CD8-positive, alpha-beta memory T cell (primary cell): ENCODE measurements around the gene ARHGAP9. TPM values are rescaled to one million over a fixed set of nuclear protein-coding genes. Genes with fewer than 3 reads are reported as not detected.
"Not testable (repeated sequence)": the region's sequence is repeated elsewhere in the genome, so short reads cannot be mapped to it uniquely, and the experiment has no call there.

Source experiments
- CTCF ChIA-PET: fragments of 350-600 bp; sonication (Branson Sonifier 250); formaldehyde crosslinking; loops from one replicate; lab custom pipeline; 2021; ENCODE audit warnings: antibody characterized with exemption; lab: Charles Lee
- POLR2A ChIA-PET: fragments of 350-600 bp; sonication (Branson Sonifier 250); formaldehyde crosslinking; loops from one replicate; lab custom pipeline; 2021; ENCODE audit warnings: antibody characterized with exemption; lab: Charles Lee
- DNase-seq, 5 donors: peaks; one replicate each; pipeline versions ENCODE4 v3.0.0 to v3.0.0-alpha.2; 2020 to 2022; ENCODE audit warnings: mixed read lengths in 1 of 5
- H3K27ac ChIP-seq: one replicate; pipeline ENCODE4 v1.7.0; 2013; ENCODE audit warnings: low read depth, mild to moderate bottlenecking, low read length, moderate library complexity
- H3K27me3 ChIP-seq: 2 replicates; pipeline ENCODE4 v1.7.0; 2013; ENCODE audit warnings: low read length, mild to moderate bottlenecking; ENCODE audit not compliant: insufficient read depth, poor library complexity, severe bottlenecking
- H3K36me3 ChIP-seq: 2 replicates; pipeline ENCODE4 v1.7.0; 2013; ENCODE audit warnings: mild to moderate bottlenecking, low read length, moderate library complexity; ENCODE audit not compliant: insufficient read depth
- H3K4me1 ChIP-seq: 2 replicates; pipeline ENCODE4 v1.7.0; 2013; ENCODE audit warnings: mild to moderate bottlenecking, low read length, moderate library complexity; ENCODE audit not compliant: insufficient read depth
- H3K4me3 ChIP-seq: 2 replicates; pipeline ENCODE4 v1.7.0; 2013; ENCODE audit warnings: mild to moderate bottlenecking, low read length
- H3K9me3 ChIP-seq: 2 replicates; pipeline ENCODE4 v1.7.0; 2013; ENCODE audit warnings: mild to moderate bottlenecking, low read length
- H3K27ac Mint-ChIP-seq, 8 donors: one replicate each; pipeline ENCODE4 v1.8.0; 2020 to 2021; ENCODE audit warnings: mixed read lengths in 8 of 8, mild to moderate bottlenecking in 6 of 8, inconsistent platforms in 3 of 8, moderate library complexity in 3 of 8
- H3K27me3 Mint-ChIP-seq, 2 donors: one replicate each; pipeline ENCODE4 v1.8.0; 2020 to 2021; ENCODE audit warnings: mixed read lengths in 2 of 2, mild to moderate bottlenecking in 1 of 2, moderate library complexity in 1 of 2
- H3K36me3 Mint-ChIP-seq, 3 donors: one replicate each; pipeline ENCODE4 v1.8.0; 2020 to 2021; ENCODE audit warnings: mixed read lengths in 3 of 3, inconsistent platforms in 1 of 3, mild to moderate bottlenecking in 1 of 3
- H3K4me1 Mint-ChIP-seq, 3 donors: one replicate each; pipeline ENCODE4 v1.8.0; 2020 to 2021; ENCODE audit warnings: mixed read lengths in 3 of 3, inconsistent platforms in 1 of 3, mild to moderate bottlenecking in 1 of 3
- H3K4me3 Mint-ChIP-seq, 7 donors: one replicate each; pipeline ENCODE4 v1.8.0; 2020 to 2021; ENCODE audit warnings: mixed read lengths in 7 of 7, mild to moderate bottlenecking in 6 of 7, moderate library complexity in 4 of 7, inconsistent platforms in 2 of 7
- H3K9me3 Mint-ChIP-seq, 5 donors: one replicate each; pipeline ENCODE4 v1.8.0; 2020 to 2022; ENCODE audit warnings: mixed read lengths in 5 of 5, mild to moderate bottlenecking in 3 of 5, moderate library complexity in 2 of 5, inconsistent platforms in 1 of 5
- polyA plus RNA-seq: library from polyadenylated mRNA; unstranded; fragments of 300-500 nt; fragmentation: Illumina TruSeq; gene quantifications from one replicate; pipeline ENCODE4 v1.2.3, GENCODE V29; 2021
- total RNA-seq, 2 experiments: library from RNA; stranded (reverse); gene quantifications; one replicate each; pipeline ENCODE4 v1.2.3, GENCODE V29; 2021

Gene ARHGAP9
- total and polyA plus RNA-seq, 3 experiments from 2014 or later, result 116 to 181 (median 121) TPM

- peak overlapping the region in 6 of 8 donors; percentile 13 to 93 (median 62) for H3K27ac Mint-ChIP-seq
- H3K36me3 Mint-ChIP-seq, result peaks cover 8 to 78% (median 22%) of the 10 kb centered on the region in 3 donors
- H3K27ac ChIP-seq, result no peak overlapping the region
These were observed 37.0 kb upstream of the ARHGAP9 start for GRCh38 chr12:57516617-57517153.

GRCh38 chr12:57515934-57516541, 36.4 kb upstream of the ARHGAP9 start:
- H3K4me1 Mint-ChIP-seq, result peaks cover 24 to 35% (median 29%) of the 10 kb centered on the region in 3 donors
- no peaks in the 10 kb centered on the region for H3K27me3 Mint-ChIP-seq
- H3K27me3 ChIP-seq, result no peaks in the 10 kb centered on the region
- H3K27ac ChIP-seq, result no peak overlapping the region
- no peak for DNase-seq
- H3K4me3 ChIP-seq, result no peak overlapping the region
- peaks cover 21% of the 10 kb centered on the region for H3K4me1 ChIP-seq
- H3K9me3 Mint-ChIP-seq, result no peaks in the 10 kb centered on the region
- ChIA-PET POLR2A (interaction anchor here (0.5 to 1.0 kb wide), 2 partner anchors 26 to 1035 kb away, joined by 3 to 5 read pairs; no protein-coding TSS in a partner anchor), CTCF (no interaction called here)
- H3K36me3 Mint-ChIP-seq, result peaks cover 8 to 83% (median 25%) of the 10 kb centered on the region in 3 donors
- no peaks in the 10 kb centered on the region for H3K9me3 ChIP-seq
- H3K36me3 ChIP-seq, result peaks cover 54% of the 10 kb centered on the region
- peak overlapping the region; percentile 10 to 93 (median 30) for H3K27ac Mint-ChIP-seq
- peak overlapping the region in 1 of 7 donors; percentile 46 for H3K4me3 Mint-ChIP-seq

More at GRCh38 chr12:57516617-57517153, 37.0 kb upstream of the ARHGAP9 start:
- H3K4me1 Mint-ChIP-seq, result peaks cover 29 to 41% (median 35%) of the 10 kb centered on the region in 3 donors
- ChIA-PET CTCF (interaction anchor here (1.3 kb wide), 1 partner anchor 54 kb away, joined by 3 read pairs; no protein-coding TSS in a partner anchor), POLR2A (interaction anchor here (0.5 to 1.0 kb wide), 2 partner anchors 27 to 1036 kb away, joined by 3 to 5 read pairs; no protein-coding TSS in a partner anchor)
- no peaks in the 10 kb centered on the region for H3K9me3 Mint-ChIP-seq
- Histone ChIP-seq H3K4me3 (no peak overlapping the region), H3K4me1 (peaks cover 27% of the 10 kb centered on the region), H3K9me3 (no peaks in the 10 kb centered on the region), H3K36me3 (peaks cover 48% of the 10 kb centered on the region), H3K27me3 (no peaks in the 10 kb centered on the region)
- DNase-seq, result peak in 1 of 5 donors; percentile 19
- H3K27me3 Mint-ChIP-seq, result no peaks in the 10 kb centered on the region
- peak overlapping the region in 1 of 7 donors; percentile 17 for H3K4me3 Mint-ChIP-seq

- no peak for DNase-seq
- ChIA-PET CTCF (interaction anchor here (1.3 kb wide), 1 partner anchor 39 kb away, joined by 4 read pairs; no protein-coding TSS in a partner anchor), POLR2A (interaction anchor here (0.5 to 1.0 kb wide), 2 partner anchors 36 to 302 kb away, joined by 6 to 7 read pairs; partner anchors contain the start of gene ARHGAP9)
- Histone ChIP-seq H3K4me3 (no peak overlapping the region), H3K27me3 (no peaks in the 10 kb centered on the region), H3K27ac (no peak overlapping the region), H3K4me1 (peaks cover 18% of the 10 kb centered on the region), H3K9me3 (no peaks in the 10 kb centered on the region), H3K36me3 (peaks cover 54% of the 10 kb centered on the region)
- Mint-ChIP-seq H3K27me3 (no peaks in the 10 kb centered on the region), H3K9me3 (no peaks in the 10 kb centered on the region), H3K27ac (peak overlapping the region in 5 of 8 donors; percentile 11 to 93 (median 35)), H3K36me3 (peaks cover 8 to 83% (median 25%) of the 10 kb centered on the region in 3 donors), H3K4me3 (peak overlapping the region in 1 of 7 donors; percentile 46), H3K4me1 (peaks cover 22 to 29% (median 27%) of the 10 kb centered on the region in 3 donors)
These were observed 35.8 kb upstream of the ARHGAP9 start for GRCh38 chr12:57515408-57515933.

DNA sequence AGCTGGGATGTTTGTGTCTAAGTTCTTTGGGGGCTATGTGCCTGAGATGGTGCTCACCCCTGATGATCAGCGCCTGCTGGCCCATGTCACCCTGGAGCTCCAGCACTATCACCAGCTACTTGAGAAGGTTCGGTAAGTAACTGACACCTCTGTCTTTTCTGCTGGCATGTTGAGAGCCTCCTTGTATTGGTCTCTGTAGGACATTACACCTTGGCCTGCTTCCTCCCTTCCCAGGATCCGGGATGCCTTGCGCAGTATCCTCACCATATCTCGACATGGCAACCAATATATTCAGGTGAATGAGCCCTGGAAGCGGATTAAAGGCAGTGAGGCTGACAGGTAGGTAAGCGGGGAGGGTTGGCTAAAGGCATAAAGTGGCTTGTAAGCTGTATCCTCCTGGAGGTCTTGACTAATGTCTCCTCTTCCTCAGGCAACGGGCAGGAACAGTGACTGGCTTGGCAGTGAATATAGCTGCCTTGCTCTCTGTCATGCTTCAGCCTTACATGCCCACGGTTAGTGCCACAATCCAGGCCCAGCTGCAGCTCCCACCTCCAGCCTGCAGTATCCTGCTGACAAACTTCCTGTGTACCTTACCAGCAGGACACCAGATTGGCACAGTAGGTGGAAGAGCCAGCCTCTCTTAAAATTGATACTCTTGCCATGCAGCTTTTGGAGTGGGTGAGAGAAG, 35.2 kb upstream of the ARHGAP9 start:
- Mint-ChIP-seq H3K9me3 (no peaks in the 10 kb centered on the region), H3K36me3 (peaks cover 8 to 81% (median 25%) of the 10 kb centered on the region in 3 donors), H3K4me1 (peaks cover 19 to 27% (median 25%) of the 10 kb centered on the region in 3 donors), H3K27me3 (no peaks in the 10 kb centered on the region), H3K4me3 (no peak overlapping the region), H3K27ac (peak overlapping the region in 1 of 8 donors; percentile 93)
- Histone ChIP-seq H3K9me3 (no peaks in the 10 kb centered on the region), H3K4me1 (peaks cover 18% of the 10 kb centered on the region), H3K27me3 (no peaks in the 10 kb centered on the region), H3K4me3 (no peak overlapping the region), H3K36me3 (peaks cover 54% of the 10 kb centered on the region), H3K27ac (no peak overlapping the region)
- ChIA-PET CTCF (interaction anchor here (0.7 to 1.5 kb wide), 5 partner anchors 24 to 66 kb away, joined by 3 to 4 read pairs (median 3); partner anchors contain the start of gene GLI1), POLR2A (interaction anchor here (0.5 to 1.0 kb wide), 2 partner anchors 35 to 301 kb away, joined by 6 to 7 read pairs; partner anchors contain the start of gene ARHGAP9)
- no peak for DNase-seq

GRCh38 chr12:57514246-57514645, 34.6 kb upstream of the ARHGAP9 start:
- Mint-ChIP-seq H3K4me1 (peaks cover 15 to 23% (median 19%) of the 10 kb centered on the region in 3 donors), H3K36me3 (peaks cover 8 to 83% (median 24%) of the 10 kb centered on the region in 3 donors), H3K4me3 (peak overlapping the region in 1 of 7 donors; percentile 66)
- H3K27ac ChIP-seq, H3K9me3 ChIP-seq, DNase-seq, H3K27me3 ChIP-seq, H3K4me3 ChIP-seq, H3K27me3 Mint-ChIP-seq, H3K9me3 Mint-ChIP-seq, H3K27ac Mint-ChIP-seq, POLR2A ChIA-PET: not testable (repeated sequence)
- Histone ChIP-seq H3K4me1 (peaks cover 14% of the 10 kb centered on the region), H3K36me3 (peaks cover 54% of the 10 kb centered on the region)
- CTCF ChIA-PET, result interaction anchor here (0.7 to 1.5 kb wide), 5 partner anchors 25 to 66 kb away, joined by 3 to 4 read pairs (median 3); partner anchors contain the start of gene GLI1

GRCh38 chr12:57513677-57514076, 34.0 kb upstream of the ARHGAP9 start:
- H3K27ac ChIP-seq, H3K4me3 Mint-ChIP-seq, H3K4me1 ChIP-seq, H3K4me3 ChIP-seq, H3K27me3 ChIP-seq, DNase-seq, H3K27me3 Mint-ChIP-seq, H3K9me3 Mint-ChIP-seq, H3K9me3 ChIP-seq, POLR2A ChIA-PET: not testable (repeated sequence)
- H3K36me3 Mint-ChIP-seq, result peaks cover 8 to 84% (median 23%) of the 10 kb centered on the region in 3 donors
- H3K36me3 ChIP-seq, result peaks cover 54% of the 10 kb centered on the region
- CTCF ChIA-PET, result interaction anchor here (1.3 to 1.5 kb wide), 2 partner anchors 55 to 61 kb away, joined by 3 read pairs; partner anchors contain the start of gene GLI1
- H3K4me1 Mint-ChIP-seq, result peaks cover 10 to 18% (median 13%) of the 10 kb centered on the region in 3 donors
- peak overlapping the region in 1 of 8 donors; percentile 58 for H3K27ac Mint-ChIP-seq

GRCh38 chr12:57513266-57513665, 33.6 kb upstream of the ARHGAP9 start:
- ChIA-PET CTCF (interaction anchor here (1.3 to 1.5 kb wide), 2 partner anchors 54 to 60 kb away, joined by 3 read pairs; partner anchors contain the start of gene GLI1), POLR2A (no interaction called here)
- Histone ChIP-seq H3K36me3 (peaks cover 54% of the 10 kb centered on the region), H3K4me1 (peaks cover 4% of the 10 kb centered on the region), H3K27ac (no peak overlapping the region), H3K27me3 (no peaks in the 10 kb centered on the region), H3K4me3 (no peak overlapping the region), H3K9me3 (no peaks in the 10 kb centered on the region)
- Mint-ChIP-seq H3K4me3 (no peak overlapping the region), H3K9me3 (no peaks in the 10 kb centered on the region), H3K4me1 (peaks cover 5 to 14% (median 9%) of the 10 kb centered on the region in 3 donors), H3K27me3 (no peaks in the 10 kb centered on the region), H3K36me3 (peaks cover 8 to 84% (median 21%) of the 10 kb centered on the region in 3 donors), H3K27ac (peak overlapping the region in 4 of 8 donors; percentile 33 to 80 (median 57))
- DNase-seq, result no peak
